NB4 (cell line): ENCODE results near the gene STK38L.

Experiments used
- DNase-seq: peaks from one replicate; pipeline ENCODE4 v3.0.0; 2010; ENCODE audit warnings: low read depth
- H3K4me3 ChIP-seq: one replicate; pipeline ENCODE4 v1.5.1; 2011; ENCODE audit warnings: mild to moderate bottlenecking, low read depth, low read length, moderate library complexity
- MAX ChIP-seq: IDR thresholded peaks from 2 replicates; pipeline ENCODE4 v1.6.1; 2011; ENCODE audit warnings: low read depth, low read length
- MYC ChIP-seq: IDR thresholded peaks from 2 replicates; pipeline ENCODE4 v1.6.1; 2011; ENCODE audit warnings: low read depth, low read length
- POLR2A ChIP-seq: IDR thresholded peaks from 2 replicates; pipeline ENCODE4 v1.6.1; 2011; ENCODE audit warnings: mild to moderate bottlenecking; ENCODE audit not compliant: insufficient read length; ENCODE audit errors: extremely low read depth
- TF ChIP-seq, protein P1 (sequence below): IDR thresholded peaks from one replicate; pipeline ENCODE4 v1.5.1; 2012; ENCODE audit warnings: low read depth, low read length

STK38L gene

DNA sequence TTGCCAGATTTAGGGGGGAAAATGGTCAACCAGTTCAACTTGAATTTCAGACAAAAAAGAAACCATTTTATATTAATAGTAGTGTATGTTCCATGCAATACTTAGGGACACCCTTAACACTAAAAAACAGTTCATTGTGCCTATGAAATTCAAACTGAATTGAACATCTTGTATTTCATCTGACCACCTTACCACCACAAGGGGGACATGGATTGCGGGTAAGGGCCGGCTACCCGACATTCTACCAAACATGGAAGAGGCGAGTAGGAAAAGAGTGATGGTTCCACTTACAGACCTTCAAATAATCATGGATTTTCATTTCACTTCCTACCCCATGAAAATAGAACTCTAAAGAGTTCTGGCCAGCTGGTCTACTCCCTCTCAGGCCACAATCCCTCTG is 10.3 kb upstream of the STK38L start:
- H3K4me3 ChIP-seq = no peak overlapping the region
- DNase-seq = no peak
- no peak for TF ChIP-seq MYC
- TF ChIP-seq, protein P1, sequence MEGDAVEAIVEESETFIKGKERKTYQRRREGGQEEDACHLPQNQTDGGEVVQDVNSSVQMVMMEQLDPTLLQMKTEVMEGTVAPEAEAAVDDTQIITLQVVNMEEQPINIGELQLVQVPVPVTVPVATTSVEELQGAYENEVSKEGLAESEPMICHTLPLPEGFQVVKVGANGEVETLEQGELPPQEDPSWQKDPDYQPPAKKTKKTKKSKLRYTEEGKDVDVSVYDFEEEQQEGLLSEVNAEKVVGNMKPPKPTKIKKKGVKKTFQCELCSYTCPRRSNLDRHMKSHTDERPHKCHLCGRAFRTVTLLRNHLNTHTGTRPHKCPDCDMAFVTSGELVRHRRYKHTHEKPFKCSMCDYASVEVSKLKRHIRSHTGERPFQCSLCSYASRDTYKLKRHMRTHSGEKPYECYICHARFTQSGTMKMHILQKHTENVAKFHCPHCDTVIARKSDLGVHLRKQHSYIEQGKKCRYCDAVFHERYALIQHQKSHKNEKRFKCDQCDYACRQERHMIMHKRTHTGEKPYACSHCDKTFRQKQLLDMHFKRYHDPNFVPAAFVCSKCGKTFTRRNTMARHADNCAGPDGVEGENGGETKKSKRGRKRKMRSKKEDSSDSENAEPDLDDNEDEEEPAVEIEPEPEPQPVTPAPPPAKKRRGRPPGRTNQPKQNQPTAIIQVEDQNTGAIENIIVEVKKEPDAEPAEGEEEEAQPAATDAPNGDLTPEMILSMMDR = peak; percentile 13

DNA sequence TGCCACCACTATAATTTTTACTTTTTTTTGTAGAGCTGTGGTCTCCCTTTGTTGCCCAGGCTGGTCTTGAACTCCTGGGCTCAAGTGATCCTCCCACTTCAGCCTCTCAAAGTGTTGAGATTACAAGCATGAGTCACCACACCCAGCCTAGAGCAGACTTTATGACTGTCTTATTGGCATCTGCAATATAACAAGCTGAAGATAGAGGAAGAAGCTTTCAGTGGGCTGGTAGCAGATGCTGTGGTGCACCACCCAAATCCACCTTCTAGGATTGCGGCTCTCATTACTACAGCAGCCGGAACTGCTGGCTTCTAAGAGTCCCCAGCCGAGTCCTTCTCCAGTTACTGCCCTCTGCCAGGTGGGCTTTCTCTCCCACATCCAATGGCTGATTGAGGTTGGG is 7.6 kb upstream of the STK38L start:
- no peak overlapping the region for H3K4me3 ChIP-seq
- peak; percentile 97 for DNase-seq
- TF ChIP-seq MYC (no peak), MAX (peak; percentile 25; the same call in 1 of the 2 replicates), POLR2A (no peak)
- TF ChIP-seq, protein P1 = no peak

GRCh38 chr12:27237790-27238771 is 6.0 kb upstream of the STK38L start:
- peak overlapping the region; percentile 58 for H3K4me3 ChIP-seq
- peak; percentile 91 for TF ChIP-seq MYC
- peak; percentile 45 for TF ChIP-seq POLR2A
- TF ChIP-seq, protein P1 = no peak
- TF ChIP-seq MAX = peak; percentile 81
- peak; percentile 96 for DNase-seq

GRCh38 chr12:27243006-27243405 is 1.1 kb upstream of the STK38L start:
- TF ChIP-seq, protein P1 = no peak
- TF ChIP-seq POLR2A = no peak
- no peak for TF ChIP-seq MAX
- no peak for TF ChIP-seq MYC
- no peak overlapping the region for H3K4me3 ChIP-seq
- DNase-seq = no peak

GRCh38 chr12:27244689-27245488 is 803 bp downstream of the STK38L start:
- peak; percentile 51 for DNase-seq

More at GRCh38 chr12:27244689-27245488, 803 bp downstream of the STK38L start:
- H3K4me3 ChIP-seq = peak overlapping the region; percentile 83
- 0 out of 2 replicates have a peak, but pooled peaks have one; percentile 21 for TF ChIP-seq MYC
- TF ChIP-seq MAX = no peak; the same call in 1 of the 2 replicates
- TF ChIP-seq POLR2A = no peak
- TF ChIP-seq, protein P1 = no peak
